GM18873 (cell line): ENCODE data around the gene CRY1.
"Not testable (repeated sequence)": the region's sequence is repeated elsewhere in the genome, so short reads cannot be mapped to it uniquely, and the experiment has no call there.

ENCODE experiments used
- ATAC-seq: cut with Tn5 transposase; IDR thresholded peaks from one replicate; pipeline ENCODE4 v1.9.1; 2021; ENCODE audit warnings: mild to moderate bottlenecking, moderate library complexity, moderate number of reproducible peaks; ENCODE audit not compliant: unreplicated experiment, low FRiP score

CRY1 gene

GRCh38 chr12:107019546-107019945 is 73.8 kb downstream of the CRY1 start:
- ATAC-seq, result no peak

GRCh38 chr12:107017042-107017441 is 76.3 kb downstream of the CRY1 start:
- ATAC-seq, result no peak

DNA sequence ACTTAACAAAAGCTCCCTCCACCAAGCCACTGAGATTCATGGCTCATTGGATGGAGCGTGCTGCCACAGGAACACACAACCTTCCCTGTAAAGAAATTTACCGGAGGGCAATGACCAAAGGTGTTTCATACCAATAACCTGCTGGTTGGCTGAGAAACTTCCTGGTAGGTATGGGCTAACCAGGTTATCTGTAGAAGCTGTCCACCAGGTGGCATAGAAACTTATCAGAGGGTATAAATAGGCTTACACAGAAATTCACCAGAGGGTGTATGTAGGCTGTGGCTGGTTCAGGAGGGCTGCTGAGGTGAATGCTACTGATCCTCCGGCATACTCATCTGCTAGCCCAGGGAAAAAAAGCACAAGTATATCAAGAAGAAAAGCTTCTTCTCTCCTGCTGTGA is 79.3 kb downstream of the CRY1 start:
- no peak for ATAC-seq

DNA sequence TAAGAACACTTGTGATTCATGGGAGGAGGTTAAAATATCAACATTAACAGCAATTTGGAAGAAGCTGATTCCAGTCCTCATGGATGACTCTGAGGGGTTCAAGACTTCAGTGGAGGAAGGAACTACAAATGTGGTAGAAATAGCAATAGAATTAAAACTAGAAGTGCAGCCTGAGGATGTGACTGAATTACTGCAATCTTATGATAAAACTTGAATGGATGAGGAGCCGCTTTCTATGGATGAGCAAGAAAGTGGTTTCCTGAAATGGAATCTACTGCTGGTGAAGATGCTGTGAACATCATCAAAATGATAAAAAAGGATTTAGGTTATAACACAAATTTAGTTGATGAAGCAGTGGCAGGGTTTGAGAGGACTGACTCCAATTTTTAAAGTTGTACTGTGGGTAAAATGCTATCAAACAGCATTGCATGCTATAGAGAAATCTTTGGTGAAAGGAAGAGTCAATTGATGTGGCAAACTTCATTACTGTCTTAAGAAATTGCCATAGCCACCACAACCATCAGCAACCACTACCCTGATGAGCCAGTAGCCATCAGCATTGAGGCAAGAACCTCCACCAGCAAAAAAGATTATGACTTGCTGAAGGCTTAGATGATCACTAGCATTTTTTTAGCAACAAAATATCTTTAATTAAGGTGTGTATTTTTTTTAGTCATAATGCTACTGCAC is 80.5 kb downstream of the CRY1 start:
- ATAC-seq, result no peak

DNA sequence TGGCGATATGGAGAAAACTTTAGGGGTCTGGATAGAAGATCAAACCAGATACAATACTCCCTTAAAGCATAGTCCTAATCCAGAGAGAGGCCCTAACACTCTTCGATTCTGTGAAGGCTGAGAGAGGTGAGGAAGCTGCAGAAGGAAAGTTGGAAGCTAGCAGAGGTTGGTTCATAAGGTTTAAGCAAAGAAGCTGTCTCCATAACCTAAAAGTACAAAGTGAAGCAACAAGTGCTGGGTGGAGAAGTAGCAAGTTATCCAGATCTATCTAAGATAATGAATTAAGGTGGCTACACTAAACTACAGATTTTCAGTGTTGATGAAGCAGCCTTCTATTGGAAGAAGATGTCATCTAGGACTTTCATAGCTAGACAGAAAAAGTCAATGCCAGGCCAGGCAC is 81.8 kb downstream of the CRY1 start:
- no peak for ATAC-seq

DNA sequence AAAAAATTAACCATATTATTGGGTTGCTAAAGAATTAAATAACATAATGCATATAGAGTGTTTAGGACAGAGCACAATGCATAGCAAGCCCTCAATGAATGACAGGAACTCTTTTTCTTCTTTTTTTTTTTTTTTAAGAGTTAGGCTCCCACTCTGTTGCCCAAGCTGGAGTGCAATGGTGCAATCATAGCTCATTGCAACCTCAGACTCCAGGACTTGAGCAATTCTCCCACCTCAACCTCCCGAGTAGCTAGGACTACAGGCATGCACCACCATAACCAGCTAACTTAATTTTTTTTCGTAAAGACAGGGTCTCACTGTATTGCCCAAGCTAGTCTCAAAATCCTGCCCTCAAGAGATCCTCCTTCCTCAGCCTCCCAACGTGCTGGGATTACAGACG is 85.9 kb downstream of the CRY1 start:
- no peak for ATAC-seq

- ATAC-seq, result not testable (repeated sequence)
These were observed 90.7 kb downstream of the CRY1 start for GRCh38 chr12:107002665-107003064.

DNA sequence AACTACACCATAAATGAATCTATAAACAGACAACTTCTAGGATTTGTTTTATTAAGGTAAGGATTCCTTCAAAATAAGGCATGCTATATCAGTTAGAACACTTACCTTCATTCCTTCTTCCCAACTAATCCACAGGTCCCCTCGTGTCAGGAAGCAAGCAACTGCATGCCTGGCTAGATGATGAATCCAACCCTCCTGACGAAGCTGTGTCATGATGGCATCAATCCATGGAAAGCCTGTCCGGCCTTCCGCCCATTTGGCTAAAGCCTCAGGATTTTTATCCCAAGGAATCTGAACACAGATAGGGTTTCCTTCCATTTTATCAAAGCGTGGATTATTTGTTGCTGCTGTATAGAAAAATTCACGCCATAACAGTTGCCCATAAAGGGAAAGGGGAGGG is 93.9 kb downstream of the CRY1 start:
- no peak for ATAC-seq

DNA sequence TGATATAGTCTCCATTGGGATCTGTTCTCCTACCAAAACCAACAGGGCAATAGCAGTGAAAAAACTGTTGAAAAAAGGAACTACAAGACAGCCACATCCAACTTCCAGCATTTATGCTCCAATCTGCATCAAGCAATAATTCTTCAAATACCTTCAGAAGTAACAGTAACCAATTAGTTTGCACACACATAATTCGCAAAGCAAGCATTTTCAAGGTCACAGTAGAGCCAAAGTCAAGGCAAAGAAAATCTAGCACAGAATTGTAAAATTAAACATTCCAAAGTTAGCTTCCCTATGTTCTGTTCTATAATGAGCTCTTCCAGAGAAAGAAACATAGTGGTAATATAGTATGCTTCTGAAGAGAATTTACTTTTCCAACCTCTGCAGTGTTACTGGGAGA is 95.4 kb downstream of the CRY1 start:
- no peak for ATAC-seq

- not testable (repeated sequence) for ATAC-seq
These were observed 97.2 kb downstream of the CRY1 start for GRCh38 chr12:106996102-106996501.

DNA sequence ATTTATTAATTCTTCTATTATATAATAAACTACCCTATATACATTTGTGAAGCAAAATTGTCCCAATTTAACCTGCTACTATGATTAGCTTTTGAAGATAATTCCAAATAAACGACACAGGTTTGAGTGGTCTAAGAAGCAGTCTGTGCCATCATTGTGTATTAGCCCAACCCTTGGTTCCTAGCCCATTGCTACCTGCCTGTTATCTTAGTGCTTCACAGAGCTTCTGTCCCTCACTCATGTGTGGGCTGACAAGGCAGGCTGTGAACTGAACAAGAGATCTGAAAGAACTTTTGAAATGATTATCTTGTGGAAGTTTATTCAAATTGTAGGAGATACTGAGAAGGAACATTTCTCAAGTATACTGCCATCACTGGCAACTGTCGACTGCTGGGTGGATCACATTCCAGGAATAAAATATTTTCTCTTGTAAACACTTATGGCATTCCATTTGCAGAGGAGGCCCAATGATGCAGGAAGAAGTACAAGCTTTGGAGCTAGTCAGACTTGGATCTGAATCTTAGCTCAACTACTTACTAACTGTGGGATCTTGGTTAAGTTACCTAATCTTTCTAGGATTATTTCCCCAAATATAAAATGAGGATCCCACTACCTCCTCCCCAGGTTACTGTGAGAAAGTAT is 98.6 kb downstream of the CRY1 start:
- ATAC-seq, result no peak

- ATAC-seq, result no peak
These were observed 105.5 kb downstream of the CRY1 start for GRCh38 chr12:106987846-106988245.

GRCh38 chr12:106986625-106987389 is 106.5 kb downstream of the CRY1 start, which contains the start of gene MTERF2:
MTERF2 (minus strand) TSS chr12:106987146; CDS start chr12:106978714, 8,432 bp downstream.
- ATAC-seq, result peak; percentile 54

DNA sequence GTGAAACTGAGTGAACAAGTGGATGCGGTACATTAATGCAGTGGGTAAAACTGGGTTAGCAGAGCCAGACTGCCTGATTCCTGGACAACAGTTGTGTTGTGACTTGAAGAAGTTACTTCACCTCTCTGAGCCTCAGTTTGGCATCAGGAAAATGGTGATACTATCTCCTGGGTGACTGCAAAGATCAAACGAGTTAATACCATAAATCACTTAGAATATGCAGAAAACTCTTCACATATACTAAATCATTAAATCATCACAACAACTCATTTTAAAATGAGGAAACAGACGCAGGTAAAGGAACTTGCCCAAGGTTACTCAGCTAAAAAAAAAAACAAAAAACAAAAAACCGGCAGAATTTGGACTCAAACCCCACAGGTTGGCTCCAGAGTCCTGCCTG is 107.2 kb downstream of the CRY1 start:
- no peak for ATAC-seq

GRCh38 chr12:106985479-106985878 is 107.9 kb downstream of the CRY1 start:
- ATAC-seq, result no peak

GRCh38 chr12:106984588-106985137 is 108.7 kb downstream of the CRY1 start:
- no peak for ATAC-seq

DNA sequence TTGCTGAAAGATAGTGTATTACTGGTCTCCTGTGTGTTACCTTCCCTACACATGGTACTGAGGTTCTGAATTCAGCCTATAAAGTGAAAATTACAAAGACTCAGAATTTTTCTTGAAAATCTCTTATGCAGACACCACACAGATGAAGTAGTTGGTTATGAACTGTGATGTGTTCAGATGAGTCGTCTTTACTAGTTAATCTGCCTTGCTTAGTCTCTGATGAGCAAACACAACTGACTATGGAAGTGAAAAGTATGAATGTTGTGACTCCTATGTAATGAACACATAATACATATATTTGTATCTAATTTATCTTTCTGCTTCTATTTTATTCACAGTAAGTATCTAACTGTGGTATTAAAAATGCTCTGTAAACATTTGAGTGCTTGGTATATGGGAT is 111.1 kb downstream of the CRY1 start:
- no peak for ATAC-seq

DNA sequence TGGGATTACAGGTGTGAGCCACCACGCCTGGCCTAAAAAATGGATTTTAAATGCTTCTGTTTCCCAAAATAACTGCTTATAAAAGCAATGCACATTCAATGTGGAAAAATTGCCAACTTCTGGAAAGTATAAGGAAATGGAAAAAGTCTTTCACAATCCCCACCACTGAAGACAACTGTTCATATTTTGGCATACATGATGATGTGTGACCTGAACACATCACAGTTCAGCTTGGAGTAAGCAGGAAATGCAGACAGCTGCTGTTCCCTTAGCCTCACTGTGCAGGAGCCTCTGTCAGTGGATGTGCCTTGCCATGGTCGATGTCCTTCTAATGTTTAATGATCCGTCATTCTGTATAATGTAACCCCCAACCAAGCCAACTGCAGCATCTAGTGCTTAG is 111.6 kb downstream of the CRY1 start:
- ATAC-seq, result no peak

GRCh38 chr12:106980944-106981343 is 112.4 kb downstream of the CRY1 start:
- no peak for ATAC-seq

DNA sequence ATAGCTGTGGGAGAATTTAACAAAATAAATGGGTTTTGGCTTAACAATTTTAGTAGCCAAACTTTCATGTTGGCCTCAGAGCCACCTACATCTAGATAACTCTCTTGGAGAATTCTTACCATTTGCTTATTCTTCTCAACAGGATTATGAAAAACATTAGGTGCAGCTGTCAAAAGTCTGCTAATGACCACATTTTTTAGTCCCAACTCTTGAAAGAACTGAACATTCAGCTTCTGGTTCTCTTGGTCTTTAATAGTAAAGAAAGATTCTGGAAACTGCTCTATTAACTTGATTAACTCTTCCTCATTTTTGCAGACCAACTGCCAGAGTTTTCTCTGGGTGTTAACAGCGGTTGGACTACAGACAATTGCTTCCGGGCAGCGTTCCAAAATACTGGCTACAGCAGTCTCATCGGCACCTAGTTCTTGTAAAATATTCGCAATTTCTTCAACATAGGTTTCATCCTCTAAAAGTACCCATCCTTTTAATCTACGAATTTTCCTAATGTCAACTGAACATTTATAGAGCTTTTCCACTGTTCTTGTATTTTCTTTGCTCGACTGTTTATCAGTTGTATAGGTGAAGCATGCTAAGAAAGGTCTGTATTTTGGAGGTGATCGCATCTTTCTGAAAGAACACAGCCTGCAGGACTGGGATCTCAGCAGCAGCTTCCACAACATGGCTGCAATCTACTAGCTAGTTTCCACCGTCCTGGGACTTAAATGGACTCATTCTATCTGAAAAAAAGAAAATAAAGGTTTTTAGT is 115.1 kb downstream of the CRY1 start:
- ATAC-seq, result no peak
